HG03139 (cell line): ENCODE data around the gene PPP2R2D.

ENCODE experiments used
- ATAC-seq: cut with Tn5 transposase; IDR thresholded peaks from one replicate; pipeline ENCODE4 v1.9.1; 2021; ENCODE audit not compliant: unreplicated experiment

The PPP2R2D gene

GRCh38 chr10:131993275-131993674 is 92.5 kb downstream of the PPP2R2D start:
- ATAC-seq, result no peak

- no peak for ATAC-seq
Observed at GRCh38 chr10:131994435-131994834, 93.6 kb downstream of the PPP2R2D start.

- no peak for ATAC-seq
Observed at GRCh38 chr10:131996466-131997365, 95.9 kb downstream of the PPP2R2D start.

GRCh38 chr10:131997366-131998049 is 96.7 kb downstream of the PPP2R2D start:
- ATAC-seq, result no peak

- ATAC-seq, result no peak
Observed at GRCh38 chr10:131998050-131998844, 97.4 kb downstream of the PPP2R2D start.

GRCh38 chr10:131998845-131999681 is 98.3 kb downstream of the PPP2R2D start:
- no peak for ATAC-seq

- ATAC-seq, result no peak
Observed at GRCh38 chr10:132001238-132001972, 100.6 kb downstream of the PPP2R2D start.

GRCh38 chr10:132002004-132002403 is 101.2 kb downstream of the PPP2R2D start:
- ATAC-seq, result no peak

- ATAC-seq, result no peak
Observed at GRCh38 chr10:132003282-132003924, 102.6 kb downstream of the PPP2R2D start.

GRCh38 chr10:132004052-132004451 is 103.2 kb downstream of the PPP2R2D start:
- ATAC-seq, result no peak

- no peak for ATAC-seq
Observed at GRCh38 chr10:132005147-132005546, 104.3 kb downstream of the PPP2R2D start.

- no peak for ATAC-seq
Observed at GRCh38 chr10:132006966-132007365, 106.2 kb downstream of the PPP2R2D start.

- ATAC-seq, result no peak
Observed at GRCh38 chr10:132007681-132008080, 106.9 kb downstream of the PPP2R2D start.
